ENCODE data around the gene SLC12A7. TPM values are rescaled to one million over a fixed set of nuclear protein-coding genes. Genes with fewer than 3 reads are reported as not detected.

Gene SLC12A7
- total and polyA plus RNA-seq, 2 of the 13 experiments (the other 11 are each of a cell fraction or from before 2014, with no cell fraction given), result 14.0 to 18.5 TPM

DNA sequence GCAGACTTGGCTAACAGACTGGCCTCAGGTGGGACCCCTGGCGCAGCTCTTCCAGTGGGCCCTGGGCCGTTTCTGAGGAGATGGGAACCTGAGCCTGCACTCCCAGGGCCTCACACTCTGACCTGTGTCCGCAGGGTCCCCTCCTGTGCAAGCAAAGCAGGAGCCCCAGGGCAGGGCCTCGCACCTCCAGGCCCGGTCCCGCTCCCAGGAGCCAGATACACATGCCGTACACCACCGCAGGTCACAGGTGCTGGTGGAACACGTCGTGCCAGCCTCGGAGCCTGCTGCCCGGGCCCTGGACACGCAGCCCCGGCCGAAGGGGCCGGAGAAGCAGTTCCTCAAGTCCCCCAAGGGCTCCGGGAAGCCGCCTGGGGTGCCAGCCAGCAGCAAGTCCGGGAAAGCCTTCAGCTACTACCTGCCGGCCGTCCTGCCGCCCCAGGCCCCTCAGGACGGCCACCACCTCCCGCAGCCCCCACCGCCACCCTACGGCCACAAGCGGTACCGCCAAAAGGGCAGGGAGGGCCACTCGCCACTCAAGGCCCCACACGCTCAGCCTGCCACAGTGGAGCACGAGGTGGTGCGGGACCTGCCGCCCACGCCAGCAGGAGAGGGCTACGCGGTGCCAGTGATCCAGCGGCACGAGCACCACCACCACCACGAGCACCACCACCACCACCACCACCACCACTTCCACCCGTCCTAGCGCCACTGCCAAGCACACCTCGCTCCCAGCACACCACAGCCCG, 74.0 kb downstream of the SLC12A7 start:
- no peak overlapping the region for H3K4me3 ChIP-seq (replicated peaks in 1 of 3; ENCODE audit: insufficient read depth in 1 of 3, low read depth in 2 of 3, low read length in 3 of 3)
- H3K9ac ChIP-seq (ENCODE audit: insufficient read depth, low read depth, low read length), result no peak overlapping the region
- H3K79me2 ChIP-seq (ENCODE audit: insufficient read depth, low read length), result no peaks in the 10 kb centered on the region
- no peaks in the 10 kb centered on the region for H3K9me3 ChIP-seq (ENCODE audit: low read length)
- ATAC-seq, result no peak; the same call in 2 of the 3 replicates
- ChIA-PET CTCF (ENCODE audit: low intra/inter-chr PET ratio, low total read pairs) (no interaction called here), POLR2A (no interaction called here)
- no peak overlapping the region for H2AFZ ChIP-seq (ENCODE audit: low read length)
- H4K20me1 ChIP-seq (ENCODE audit: insufficient read depth, low read length), result no peaks in the 10 kb centered on the region
- no peaks in the 10 kb centered on the region for H3K4me1 ChIP-seq (ENCODE audit: insufficient read depth, low read length)
- no peak for TF ChIP-seq MIXL1 (CRISPR knock-in tag; IDR thresholded peaks at IDR 0.05)
- TF ChIP-seq, protein P1, sequence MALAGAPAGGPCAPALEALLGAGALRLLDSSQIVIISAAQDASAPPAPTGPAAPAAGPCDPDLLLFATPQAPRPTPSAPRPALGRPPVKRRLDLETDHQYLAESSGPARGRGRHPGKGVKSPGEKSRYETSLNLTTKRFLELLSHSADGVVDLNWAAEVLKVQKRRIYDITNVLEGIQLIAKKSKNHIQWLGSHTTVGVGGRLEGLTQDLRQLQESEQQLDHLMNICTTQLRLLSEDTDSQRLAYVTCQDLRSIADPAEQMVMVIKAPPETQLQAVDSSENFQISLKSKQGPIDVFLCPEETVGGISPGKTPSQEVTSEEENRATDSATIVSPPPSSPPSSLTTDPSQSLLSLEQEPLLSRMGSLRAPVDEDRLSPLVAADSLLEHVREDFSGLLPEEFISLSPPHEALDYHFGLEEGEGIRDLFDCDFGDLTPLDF (CRISPR knock-in tag; IDR thresholded peaks at IDR 0.05), result no peak
- TF ChIP-seq ZNF331 (CRISPR knock-in tag; IDR thresholded peaks at IDR 0.05), result no peak
- no peak for TF ChIP-seq ZNF614 (CRISPR knock-in tag; IDR thresholded peaks at IDR 0.05; ENCODE audit: borderline replicate concordance)
- TF ChIP-seq ZNF33B (CRISPR knock-in tag; IDR thresholded peaks at IDR 0.05), result no peak
- TF ChIP-seq ZFP82 (CRISPR knock-in tag; IDR thresholded peaks at IDR 0.05; ENCODE audit: borderline replicate concordance), result no peak
- no peak for TF ChIP-seq ZNF7 (CRISPR knock-in tag; IDR thresholded peaks at IDR 0.05)
- TF ChIP-seq, protein P2, sequence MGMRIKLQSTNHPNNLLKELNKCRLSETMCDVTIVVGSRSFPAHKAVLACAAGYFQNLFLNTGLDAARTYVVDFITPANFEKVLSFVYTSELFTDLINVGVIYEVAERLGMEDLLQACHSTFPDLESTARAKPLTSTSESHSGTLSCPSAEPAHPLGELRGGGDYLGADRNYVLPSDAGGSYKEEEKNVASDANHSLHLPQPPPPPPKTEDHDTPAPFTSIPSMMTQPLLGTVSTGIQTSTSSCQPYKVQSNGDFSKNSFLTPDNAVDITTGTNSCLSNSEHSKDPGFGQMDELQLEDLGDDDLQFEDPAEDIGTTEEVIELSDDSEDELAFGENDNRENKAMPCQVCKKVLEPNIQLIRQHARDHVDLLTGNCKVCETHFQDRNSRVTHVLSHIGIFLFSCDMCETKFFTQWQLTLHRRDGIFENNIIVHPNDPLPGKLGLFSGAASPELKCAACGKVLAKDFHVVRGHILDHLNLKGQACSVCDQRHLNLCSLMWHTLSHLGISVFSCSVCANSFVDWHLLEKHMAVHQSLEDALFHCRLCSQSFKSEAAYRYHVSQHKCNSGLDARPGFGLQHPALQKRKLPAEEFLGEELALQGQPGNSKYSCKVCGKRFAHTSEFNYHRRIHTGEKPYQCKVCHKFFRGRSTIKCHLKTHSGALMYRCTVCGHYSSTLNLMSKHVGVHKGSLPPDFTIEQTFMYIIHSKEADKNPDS (CRISPR knock-in tag; IDR thresholded peaks at IDR 0.05), result no peak
- no peak for TF ChIP-seq ZFP36 (IDR thresholded peaks at IDR 0.05; ENCODE audit: borderline replicate concordance, low read depth, low read length, partially characterized antibody)
- no peak for TF ChIP-seq ZNF839 (CRISPR knock-in tag; IDR thresholded peaks at IDR 0.05; ENCODE audit: borderline replicate concordance)
- FAIRE-seq, result no peak
- no peak for DNase-seq (ENCODE audit: low spot score)
- H3K4me2 ChIP-seq (ENCODE audit: low read depth, low read length), result no peak overlapping the region
- H3K27me3 ChIP-seq (ENCODE audit: control insufficient read depth in 1 of 2, insufficient read depth in 2 of 2, low read length in 2 of 2), result peaks cover 0 to 3% of the 10 kb centered on the region in 2 experiments; a peak in 1 of 5 replicates
- H3K36me3 ChIP-seq (replicated peaks in 1 of 2; ENCODE audit: control insufficient read depth in 1 of 2, insufficient read depth in 2 of 2, low read length in 2 of 2), result no peaks in the 10 kb centered on the region
- intact Hi-C loops (cut with micrococcal nuclease; ENCODE audit: unreplicated experiment), result no loop called here
- BruUV-seq (replicated peaks), result no TSS peak
- H3K27ac ChIP-seq (ENCODE audit: extremely low read length, insufficient read depth, low read length), result no peak overlapping the region
- WGBS (ENCODE audit: low lambda C conversion rate), result no CpG with 5 or more reads among the region's 43 CpGs
- in situ Hi-C loops (cut with HindIII; ENCODE audit: extremely low pct_ligation_motif_present, low pct_unique_long_range_greater_than_20kb), result no loop called here
